NB4 (cell line): ENCODE results near the gene CPNE5.

Experiments used
- POLR2A ChIP-seq: IDR thresholded peaks from 2 replicates; pipeline ENCODE4 v1.6.1; 2011; ENCODE audit warnings: mild to moderate bottlenecking; ENCODE audit not compliant: insufficient read length; ENCODE audit errors: extremely low read depth
- TF ChIP-seq, protein P1 (sequence below): IDR thresholded peaks from one replicate; pipeline ENCODE4 v1.5.1; 2012; ENCODE audit warnings: low read depth, low read length

DNA sequence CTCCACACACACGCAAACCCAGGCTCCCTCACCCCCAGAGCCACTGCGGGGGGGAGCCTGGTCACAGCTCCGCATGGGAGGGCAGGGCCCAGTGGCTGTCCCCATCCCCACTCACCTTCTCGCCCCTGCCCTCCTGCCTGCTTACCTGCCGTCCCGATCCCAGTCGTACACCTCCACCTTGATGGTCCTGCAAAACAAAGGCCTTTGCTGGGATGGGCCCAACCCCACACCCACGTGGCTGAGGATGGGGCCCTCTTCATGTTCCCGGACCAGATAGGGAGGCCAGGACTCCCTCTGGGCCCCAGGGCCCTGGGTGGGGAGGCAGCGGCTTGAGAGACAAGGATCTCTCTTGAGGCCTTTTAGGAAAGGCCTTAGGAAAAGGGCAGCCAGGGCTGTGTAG is 74.1 kb downstream of the CPNE5 start:
- TF ChIP-seq, protein P1, sequence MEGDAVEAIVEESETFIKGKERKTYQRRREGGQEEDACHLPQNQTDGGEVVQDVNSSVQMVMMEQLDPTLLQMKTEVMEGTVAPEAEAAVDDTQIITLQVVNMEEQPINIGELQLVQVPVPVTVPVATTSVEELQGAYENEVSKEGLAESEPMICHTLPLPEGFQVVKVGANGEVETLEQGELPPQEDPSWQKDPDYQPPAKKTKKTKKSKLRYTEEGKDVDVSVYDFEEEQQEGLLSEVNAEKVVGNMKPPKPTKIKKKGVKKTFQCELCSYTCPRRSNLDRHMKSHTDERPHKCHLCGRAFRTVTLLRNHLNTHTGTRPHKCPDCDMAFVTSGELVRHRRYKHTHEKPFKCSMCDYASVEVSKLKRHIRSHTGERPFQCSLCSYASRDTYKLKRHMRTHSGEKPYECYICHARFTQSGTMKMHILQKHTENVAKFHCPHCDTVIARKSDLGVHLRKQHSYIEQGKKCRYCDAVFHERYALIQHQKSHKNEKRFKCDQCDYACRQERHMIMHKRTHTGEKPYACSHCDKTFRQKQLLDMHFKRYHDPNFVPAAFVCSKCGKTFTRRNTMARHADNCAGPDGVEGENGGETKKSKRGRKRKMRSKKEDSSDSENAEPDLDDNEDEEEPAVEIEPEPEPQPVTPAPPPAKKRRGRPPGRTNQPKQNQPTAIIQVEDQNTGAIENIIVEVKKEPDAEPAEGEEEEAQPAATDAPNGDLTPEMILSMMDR: no peak
- TF ChIP-seq POLR2A: no peak
